SIG-M5 treated with dmso at 0.1 percent for 504 hours (cell line): ENCODE results near the gene HOXD3.

Experiments
- DNase-seq: peaks from one replicate; lab custom pipeline; 2025; ENCODE audit not compliant: unreplicated experiment; lab: John Stamatoyannopoulos, UW

Gene HOXD3

GRCh38 chr2:176132205-176133171, 24.6 kb upstream of the HOXD3 start:
- no peak for DNase-seq

- DNase-seq: no peak
These were observed 23.7 kb upstream of the HOXD3 start for GRCh38 chr2:176133389-176133788.

GRCh38 chr2:176134035-176134434, 23.1 kb upstream of the HOXD3 start:
- DNase-seq: no peak

- no peak for DNase-seq
These were observed 22.1 kb upstream of the HOXD3 start for GRCh38 chr2:176135035-176135440.

- no peak for DNase-seq
These were observed 20.5 kb upstream of the HOXD3 start for GRCh38 chr2:176136374-176137251.

GRCh38 chr2:176137252-176137580, 19.9 kb upstream of the HOXD3 start:
- DNase-seq: no peak

GRCh38 chr2:176137906-176138305, 19.2 kb upstream of the HOXD3 start:
- DNase-seq: no peak

GRCh38 chr2:176138526-176138922, 18.6 kb upstream of the HOXD3 start:
- DNase-seq: no peak

GRCh38 chr2:176138923-176139660, 18.0 kb upstream of the HOXD3 start:
- no peak for DNase-seq

GRCh38 chr2:176139661-176140512, 17.2 kb upstream of the HOXD3 start:
- DNase-seq: no peak

GRCh38 chr2:176140513-176141317, 16.4 kb upstream of the HOXD3 start:
- DNase-seq: peak; percentile 39

GRCh38 chr2:176142281-176142680, 14.8 kb upstream of the HOXD3 start:
- DNase-seq: no peak

GRCh38 chr2:176145085-176145969, 11.8 kb upstream of the HOXD3 start:
- no peak for DNase-seq

- no peak for DNase-seq
These were observed 11.0 kb upstream of the HOXD3 start for GRCh38 chr2:176146101-176146500.

GRCh38 chr2:176146645-176147044, 10.5 kb upstream of the HOXD3 start:
- DNase-seq: no peak

GRCh38 chr2:176147210-176147799, 9.8 kb upstream of the HOXD3 start:
- DNase-seq: no peak

- DNase-seq: no peak
These were observed 9.2 kb upstream of the HOXD3 start for GRCh38 chr2:176147800-176148496.
